Right ventricle myocardium inferior (tissue), 1 donor: ENCODE data around the gene HJURP. TPM values are rescaled to one million over a fixed set of nuclear protein-coding genes. Genes with fewer than 3 reads are reported as not detected.

Experiments used
- total RNA-seq: library from RNA; stranded (reverse); fragmentation: NEBNext Ultra II Directional; extraction: Animal tissue kit (Norgen Biotek cat#: 25700); gene quantifications from one replicate; pipeline ENCODE4 v1.2.1, GENCODE V29; 2021
- donor health status: DM: no; HTN: yes; CAD: no; lungs with severe emphysema.

The HJURP gene
- total RNA-seq, 1 donor from 2014 or later: 0.41 TPM

Other genes starting within 250 kb of the HJURP start
- gene UGT1A8, start 236.9 kb downstream of the HJURP start, total RNA-seq: not detected
- not detected for gene UGT1A10, start 218.1 kb downstream of the HJURP start, total RNA-seq
- not detected for gene UGT1A9, start 182.6 kb downstream of the HJURP start, total RNA-seq
- not detected for gene UGT1A7, start 172.6 kb downstream of the HJURP start, total RNA-seq
- gene UGT1A6, start 161.6 kb downstream of the HJURP start, total RNA-seq: not detected
- not detected for gene UGT1A5, start 141.6 kb downstream of the HJURP start, total RNA-seq
- gene UGT1A4, start 135.8 kb downstream of the HJURP start, total RNA-seq: not detected
- gene UGT1A3, start 125.5 kb downstream of the HJURP start, total RNA-seq: not detected
- gene UGT1A1, start 94.3 kb downstream of the HJURP start, total RNA-seq: not detected
- gene MROH2A, start 76.2 kb downstream of the HJURP start, total RNA-seq: not detected
- not detected for gene TRPM8, start 62.8 kb upstream of the HJURP start, total RNA-seq
- gene SPP2, start 196.2 kb upstream of the HJURP start, total RNA-seq: not detected